Caco-2 (cell line): Measurements from ENCODE around the gene MAP3K1. TPM values are rescaled to one million over a fixed set of nuclear protein-coding genes. Genes with fewer than 3 reads are reported as not detected.

Source experiments
- BruUV-seq: library from RNA; stranded (reverse); fragments of 400-500 nt; replicated peaks from 2 replicates; lab custom pipeline; 2021; lab: Mats Ljungman, UMichigan
- CTCF ChIA-PET: fragments of 300-600 bp; sonication (Branson Sonifier 250); formaldehyde crosslinking; loops from one replicate; lab custom pipeline; 2022; ENCODE audit warnings: antibody characterized with exemption; lab: Charles Lee
- POLR2A ChIA-PET: fragments of 300-600 bp; sonication (Branson Sonifier 250); formaldehyde crosslinking; loops from one replicate; lab custom pipeline; 2022; ENCODE audit warnings: antibody characterized with exemption; lab: Charles Lee
- DNase-seq, 2 experiments: peaks; one replicate each; pipeline versions ENCODE4 v3.0.0 to v3.0.0-alpha.2; 2020 to 2022
- H3K27me3 ChIP-seq: replicated peaks from 2 replicates; pipeline ENCODE4 v1.6.0; 2011; ENCODE audit warnings: low read length; ENCODE audit not compliant: control insufficient read depth, insufficient read depth
- H3K36me3 ChIP-seq: 2 replicates; pipeline ENCODE4 v1.5.1; 2011; ENCODE audit warnings: low read length; ENCODE audit not compliant: control insufficient read depth, insufficient read depth
- H3K4me1 ChIP-seq: fragments of 250-450 bp; sonication (Bioruptor Pico); 2 replicates; pipeline ENCODE4 v1.5.1; 2020; ENCODE audit warnings: mild to moderate bottlenecking
- H3K4me3 ChIP-seq: 2 replicates; pipeline ENCODE4 v1.5.1; 2011; ENCODE audit warnings: low read depth, mild to moderate bottlenecking, control low read depth, low read length
- H3K9me3 ChIP-seq: fragments of 250-450 bp; sonication (Bioruptor Pico); 2 replicates; pipeline ENCODE4 v1.5.1; 2020; ENCODE audit warnings: mild to moderate bottlenecking, moderate library complexity
- H3K27ac Mint-ChIP-seq: one replicate; pipeline ENCODE4 v1.8.0; 2022; ENCODE audit warnings: mixed read lengths; ENCODE audit not compliant: unreplicated experiment
- H3K27me3 Mint-ChIP-seq: one replicate; pipeline ENCODE4 v1.8.0; 2022; ENCODE audit warnings: mixed read lengths; ENCODE audit not compliant: insufficient read depth, unreplicated experiment
- H3K36me3 Mint-ChIP-seq: one replicate; pipeline ENCODE4 v1.8.0; 2022; ENCODE audit warnings: mild to moderate bottlenecking, mixed read lengths; ENCODE audit not compliant: insufficient read depth, unreplicated experiment
- H3K4me1 Mint-ChIP-seq: one replicate; pipeline ENCODE4 v1.8.0; 2022; ENCODE audit warnings: low read depth, mixed read lengths; ENCODE audit not compliant: unreplicated experiment
- H3K4me3 Mint-ChIP-seq: one replicate; pipeline ENCODE4 v1.8.0; 2022; ENCODE audit warnings: mild to moderate bottlenecking, moderate library complexity, mixed read lengths; ENCODE audit not compliant: unreplicated experiment
- H3K9me3 Mint-ChIP-seq: one replicate; pipeline ENCODE4 v1.8.0; 2022; ENCODE audit warnings: mixed read lengths; ENCODE audit not compliant: unreplicated experiment
- intact Hi-C: fragments of 100-400 bp; cut with micrococcal nuclease; formaldehyde crosslinking; loops from one replicate; pipeline ENCODE4 v1.10.0; 2022; ENCODE audit not compliant: unreplicated experiment
- total RNA-seq: library from RNA; stranded (reverse); gene quantifications from 2 replicates; pipeline ENCODE4 v1.2.3, GENCODE V29; 2022
- TF ChIP-seq, protein P1 (sequence below), 2 experiments: fragments of 200-600 bp in 1 of 2; IDR thresholded peaks; 1 replicate in 1 of 2; 2 replicates in 1 of 2; pipeline versions ENCODE4 v1.5.1 to v1.8.0; 2011 to 2022; ENCODE audit warnings: antibody characterized with exemption in 1 of 2, control low read depth in 1 of 2, inconsistent platforms in 1 of 2, low read depth in 1 of 2, low read length in 1 of 2, mild to moderate bottlenecking in 1 of 2, moderate library complexity in 1 of 2; ENCODE audit not compliant: insufficient read depth in 1 of 2, severe bottlenecking in 1 of 2, unreplicated experiment in 1 of 2

Gene MAP3K1
- total RNA-seq, 1 experiment from 2014 or later, result 47.0 TPM

DNA sequence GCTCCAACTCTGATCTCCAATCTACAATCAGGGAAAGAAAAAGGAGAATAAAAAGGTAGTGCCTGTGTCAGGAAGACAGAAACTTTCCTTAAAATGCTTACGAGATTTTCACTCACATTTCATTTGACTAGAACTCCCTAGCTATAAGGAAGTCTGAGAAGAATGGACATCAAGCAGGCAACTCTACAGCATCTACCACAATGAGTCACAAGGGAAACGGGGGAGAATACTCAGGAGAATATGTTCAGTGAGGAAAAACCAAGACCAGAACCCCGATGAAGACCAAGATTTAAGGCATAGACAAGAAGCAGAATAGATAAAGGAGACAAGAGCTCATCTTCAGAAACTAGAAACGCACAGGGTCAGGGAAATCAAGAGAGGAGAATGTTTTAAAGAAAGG is 85.0 kb downstream of the MAP3K1 start:
- ChIA-PET POLR2A (no interaction called here), CTCF (interaction anchor here (0.9 to 4.4 kb wide), 3 partner anchors 10 to 238 kb away, joined by 4 to 29 read pairs (median 7); no protein-coding TSS in a partner anchor)
- H3K4me3 ChIP-seq, result no peak overlapping the region
- Mint-ChIP-seq H3K9me3 (no peaks in the 10 kb centered on the region), H3K4me3 (no peak overlapping the region), H3K27ac (no peak overlapping the region), H3K27me3 (no peaks in the 10 kb centered on the region), H3K36me3 (peaks cover 23% of the 10 kb centered on the region), H3K4me1 (no peaks in the 10 kb centered on the region)
- intact Hi-C loops, result loop anchor here (1.0 to 10.0 kb wide), 4 partner anchors 182 to 1564 kb away; partner anchors contain the start of gene PLK2
- peaks cover 2% of the 10 kb centered on the region; the same call in 1 of the 2 replicates for H3K36me3 ChIP-seq
- BruUV-seq, result no TSS peak
- TF ChIP-seq, protein P1, sequence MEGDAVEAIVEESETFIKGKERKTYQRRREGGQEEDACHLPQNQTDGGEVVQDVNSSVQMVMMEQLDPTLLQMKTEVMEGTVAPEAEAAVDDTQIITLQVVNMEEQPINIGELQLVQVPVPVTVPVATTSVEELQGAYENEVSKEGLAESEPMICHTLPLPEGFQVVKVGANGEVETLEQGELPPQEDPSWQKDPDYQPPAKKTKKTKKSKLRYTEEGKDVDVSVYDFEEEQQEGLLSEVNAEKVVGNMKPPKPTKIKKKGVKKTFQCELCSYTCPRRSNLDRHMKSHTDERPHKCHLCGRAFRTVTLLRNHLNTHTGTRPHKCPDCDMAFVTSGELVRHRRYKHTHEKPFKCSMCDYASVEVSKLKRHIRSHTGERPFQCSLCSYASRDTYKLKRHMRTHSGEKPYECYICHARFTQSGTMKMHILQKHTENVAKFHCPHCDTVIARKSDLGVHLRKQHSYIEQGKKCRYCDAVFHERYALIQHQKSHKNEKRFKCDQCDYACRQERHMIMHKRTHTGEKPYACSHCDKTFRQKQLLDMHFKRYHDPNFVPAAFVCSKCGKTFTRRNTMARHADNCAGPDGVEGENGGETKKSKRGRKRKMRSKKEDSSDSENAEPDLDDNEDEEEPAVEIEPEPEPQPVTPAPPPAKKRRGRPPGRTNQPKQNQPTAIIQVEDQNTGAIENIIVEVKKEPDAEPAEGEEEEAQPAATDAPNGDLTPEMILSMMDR (IDR thresholded peaks at IDR 0.05; ENCODE audit: insufficient read depth in 1 of 2, low read depth in 1 of 2, low read length in 1 of 2, severe bottlenecking in 1 of 2, unreplicated experiment in 1 of 2), result no peak
- no peak for DNase-seq
- peaks cover 5% of the 10 kb centered on the region; the same call in 1 of the 2 replicates for H3K4me1 ChIP-seq
- H3K27me3 ChIP-seq, result no peaks in the 10 kb centered on the region
- no peaks in the 10 kb centered on the region for H3K9me3 ChIP-seq

- intact Hi-C loops, result loop anchor here (1.0 to 10.0 kb wide), 5 partner anchors 181 to 1564 kb away; partner anchors contain the start of gene PLK2
- H3K9me3 Mint-ChIP-seq, result no peaks in the 10 kb centered on the region
- no peaks in the 10 kb centered on the region for H3K4me1 Mint-ChIP-seq
- H3K9me3 ChIP-seq, result no peaks in the 10 kb centered on the region
- H3K27me3 ChIP-seq, result no peaks in the 10 kb centered on the region
- DNase-seq, result peak in 1 of 2 experiments; percentile 71
- no peak overlapping the region for H3K4me3 ChIP-seq
- H3K4me3 Mint-ChIP-seq, result no peak overlapping the region
- no peak overlapping the region for H3K27ac Mint-ChIP-seq
- H3K4me1 ChIP-seq, result peaks cover 5% of the 10 kb centered on the region; the same call in 1 of the 2 replicates
- TF ChIP-seq, protein P1 (IDR thresholded peaks at IDR 0.05; ENCODE audit: insufficient read depth in 1 of 2, low read depth in 1 of 2, low read length in 1 of 2, severe bottlenecking in 1 of 2, unreplicated experiment in 1 of 2), result peak; percentile 66 to 80
- peaks cover 19% of the 10 kb centered on the region for H3K36me3 Mint-ChIP-seq
- ChIA-PET CTCF (interaction anchor here (0.7 to 4.4 kb wide), 4 partner anchors 9 to 334 kb away, joined by 4 to 29 read pairs (median 8); no protein-coding TSS in a partner anchor), POLR2A (no interaction called here)
- peaks cover 2% of the 10 kb centered on the region; the same call in 1 of the 2 replicates for H3K36me3 ChIP-seq
- no TSS peak for BruUV-seq
- no peaks in the 10 kb centered on the region for H3K27me3 Mint-ChIP-seq
These were observed 85.7 kb downstream of the MAP3K1 start for GRCh38 chr5:56900858-56901578.

DNA sequence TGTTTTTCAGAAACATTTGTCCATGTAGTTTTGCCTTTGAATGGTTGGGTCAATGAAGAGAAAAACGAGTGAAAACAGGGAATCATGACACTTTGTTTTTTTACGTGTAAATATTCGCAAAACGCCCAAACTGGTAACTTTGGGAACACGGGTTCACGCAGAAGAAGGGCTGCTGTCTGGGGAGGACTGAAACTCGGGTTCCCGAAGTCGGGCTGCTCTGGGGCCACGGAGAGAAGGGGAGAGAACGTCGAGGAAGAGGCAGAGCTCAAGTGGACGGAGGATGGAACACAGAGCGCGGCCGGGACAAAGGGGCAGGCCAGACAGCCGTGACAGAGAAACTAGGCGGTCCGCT is 93.6 kb downstream of the MAP3K1 start:
- CTCF ChIA-PET, result interaction anchor here (2.6 kb wide), 1 partner anchor 639 kb away, joined by 8 read pairs; no protein-coding TSS in a partner anchor
- POLR2A ChIA-PET, result interaction anchor here (0.5 to 2.6 kb wide), 6 partner anchors 9 to 433 kb away, joined by 3 to 22 read pairs (median 4); partner anchors contain the start of gene GPBP1
- H3K9me3 ChIP-seq, result no peaks in the 10 kb centered on the region
- no peaks in the 10 kb centered on the region for H3K9me3 Mint-ChIP-seq
- peak overlapping the region; percentile 94 for H3K27ac Mint-ChIP-seq
- no peak for DNase-seq
- intact Hi-C loops, result loop anchor here (1.0 to 10.0 kb wide), 6 partner anchors 44 to 1556 kb away; partner anchors contain the start of genes MIER3 and PLK2
- H3K27me3 ChIP-seq, result no peaks in the 10 kb centered on the region
- BruUV-seq, result no TSS peak
- TF ChIP-seq, protein P1 (IDR thresholded peaks at IDR 0.05; ENCODE audit: insufficient read depth in 1 of 2, low read depth in 1 of 2, low read length in 1 of 2, severe bottlenecking in 1 of 2, unreplicated experiment in 1 of 2), result no peak
- H3K27me3 Mint-ChIP-seq, result no peaks in the 10 kb centered on the region
- H3K36me3 Mint-ChIP-seq, result peaks cover 7% of the 10 kb centered on the region
- H3K4me3 Mint-ChIP-seq, result peak overlapping the region; percentile 96
- H3K4me1 ChIP-seq, result no peaks in the 10 kb centered on the region
- peak overlapping the region; percentile 85 for H3K4me3 ChIP-seq
- no peaks in the 10 kb centered on the region for H3K4me1 Mint-ChIP-seq
- H3K36me3 ChIP-seq, result no peaks in the 10 kb centered on the region
